Mesodermal cell (in vitro differentiated cells): ENCODE measurements around the gene ATG7.

Experiments
- H3K27ac ChIP-seq: 2 replicates; pipeline ENCODE4 v1.7.0; 2013; ENCODE audit warnings: mild to moderate bottlenecking, low read depth, low read length, moderate library complexity; ENCODE audit not compliant: severe bottlenecking
- H3K36me3 ChIP-seq: 2 replicates; pipeline ENCODE4 v1.7.1; 2013; ENCODE audit warnings: mild to moderate bottlenecking, low read length, moderate library complexity; ENCODE audit not compliant: control insufficient read depth, insufficient read depth
- H3K4me1 ChIP-seq: one replicate; pipeline ENCODE4 v1.7.1; 2013; ENCODE audit warnings: mild to moderate bottlenecking, low read length; ENCODE audit not compliant: insufficient read depth, control insufficient read depth, poor library complexity, severe bottlenecking
- H3K4me3 ChIP-seq: 2 replicates; pipeline ENCODE4 v1.7.0; 2013; ENCODE audit warnings: low read length, control low read depth, mild to moderate bottlenecking; ENCODE audit not compliant: insufficient read depth, poor library complexity, severe bottlenecking; ENCODE audit errors: extremely low read depth
- H3K9me3 ChIP-seq: 2 replicates; pipeline ENCODE4 v1.7.1; 2013; ENCODE audit warnings: mild to moderate bottlenecking, low read length, moderate library complexity; ENCODE audit not compliant: control insufficient read depth
- WGBS, 2 experiments: methylation state at CpG; one replicate each; pipeline ENCODE4 v1.1.5; 2013; ENCODE audit warnings: missing lambda C conversion rate in 2 of 2; ENCODE audit not compliant: insufficient coverage in 2 of 2; 5-methylcytosine and 5-hydroxymethylcytosine counted together

Gene ATG7

GRCh38 chr3:11602239-11602840, 330.1 kb downstream of the ATG7 start:
- H3K27ac ChIP-seq = peak overlapping the region; percentile 98
- 82% methylated on average over 6 of the region's 11 CpGs; no CpG with 5 or more reads in 1 of the 2 experiments for WGBS, 2 experiments
- peaks cover 11% of the 10 kb centered on the region for H3K9me3 ChIP-seq
- H3K36me3 ChIP-seq = peaks cover 58% of the 10 kb centered on the region
- H3K4me3 ChIP-seq = no peak overlapping the region
- H3K4me1 ChIP-seq = peaks cover 59% of the 10 kb centered on the region

DNA sequence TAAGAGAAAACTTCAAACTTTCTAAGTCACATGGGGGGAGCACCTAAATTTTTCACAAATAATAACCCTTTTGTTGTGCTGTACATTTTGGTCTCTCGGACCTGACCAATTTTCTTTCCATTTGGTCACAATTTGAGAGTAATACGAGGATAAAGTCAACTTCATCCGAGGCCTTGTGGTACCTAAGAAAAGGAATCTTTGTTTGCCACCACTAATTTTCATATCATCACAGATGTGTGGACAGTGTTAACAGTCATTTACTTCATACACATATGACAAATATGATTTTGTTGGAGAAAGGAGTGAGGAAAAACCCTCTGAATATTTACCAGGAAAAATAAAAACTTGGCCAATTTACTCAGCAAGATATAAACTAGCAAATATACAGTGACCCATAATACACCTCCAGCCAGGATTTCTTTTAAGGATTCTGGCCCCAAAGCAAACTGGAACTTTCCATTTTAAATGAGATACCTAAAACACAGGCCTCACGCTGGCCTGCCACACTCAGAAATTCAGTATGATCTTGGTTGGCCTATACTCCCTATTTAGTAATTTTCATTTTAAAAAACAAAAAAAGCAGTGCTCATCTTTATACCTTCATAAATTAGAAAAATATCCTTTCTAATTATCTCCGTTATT, 330.8 kb downstream of the ATG7 start:
- peaks cover 51% of the 10 kb centered on the region for H3K36me3 ChIP-seq
- peaks cover 4% of the 10 kb centered on the region for H3K9me3 ChIP-seq
- peak overlapping the region; percentile 98 for H3K27ac ChIP-seq
- H3K4me3 ChIP-seq = no peak overlapping the region
- peaks cover 63% of the 10 kb centered on the region for H3K4me1 ChIP-seq
- WGBS, 2 experiments = 90 to 95% methylated on average over 3 to 4 of the region's 5 CpGs

GRCh38 chr3:11603628-11604027, 331.4 kb downstream of the ATG7 start:
- 84 to 90% methylated on average over 6 to 8 of the region's 9 CpGs for WGBS, 2 experiments
- Histone ChIP-seq H3K9me3 (no peaks in the 10 kb centered on the region), H3K36me3 (peaks cover 45% of the 10 kb centered on the region), H3K27ac (peak overlapping the region; percentile 98), H3K4me1 (peaks cover 69% of the 10 kb centered on the region), H3K4me3 (no peak overlapping the region)

GRCh38 chr3:11604139-11604892, 332.1 kb downstream of the ATG7 start:
- Histone ChIP-seq H3K9me3 (no peaks in the 10 kb centered on the region), H3K4me3 (no peak overlapping the region), H3K27ac (peak overlapping the region; percentile 98), H3K4me1 (peaks cover 68% of the 10 kb centered on the region), H3K36me3 (peaks cover 38% of the 10 kb centered on the region)
- WGBS, 2 experiments = 74 to 75% methylated on average over 12 to 13 of the region's 15 CpGs

GRCh38 chr3:11605398-11605797, 333.2 kb downstream of the ATG7 start:
- Histone ChIP-seq H3K36me3 (peaks cover 34% of the 10 kb centered on the region), H3K4me1 (peaks cover 66% of the 10 kb centered on the region), H3K9me3 (no peaks in the 10 kb centered on the region), H3K4me3 (no peak overlapping the region), H3K27ac (peak overlapping the region; percentile 16)
- WGBS, 2 experiments = 73 to 88% methylated on average over 1 of the region's 1 CpG

GRCh38 chr3:11606090-11606784, 334.0 kb downstream of the ATG7 start:
- 90 to 94% methylated on average over 4 to 9 of the region's 11 CpGs for WGBS, 2 experiments
- H3K4me3 ChIP-seq = no peak overlapping the region
- H3K36me3 ChIP-seq = peaks cover 34% of the 10 kb centered on the region
- H3K4me1 ChIP-seq = peaks cover 68% of the 10 kb centered on the region
- no peaks in the 10 kb centered on the region for H3K9me3 ChIP-seq
- no peak overlapping the region for H3K27ac ChIP-seq

DNA sequence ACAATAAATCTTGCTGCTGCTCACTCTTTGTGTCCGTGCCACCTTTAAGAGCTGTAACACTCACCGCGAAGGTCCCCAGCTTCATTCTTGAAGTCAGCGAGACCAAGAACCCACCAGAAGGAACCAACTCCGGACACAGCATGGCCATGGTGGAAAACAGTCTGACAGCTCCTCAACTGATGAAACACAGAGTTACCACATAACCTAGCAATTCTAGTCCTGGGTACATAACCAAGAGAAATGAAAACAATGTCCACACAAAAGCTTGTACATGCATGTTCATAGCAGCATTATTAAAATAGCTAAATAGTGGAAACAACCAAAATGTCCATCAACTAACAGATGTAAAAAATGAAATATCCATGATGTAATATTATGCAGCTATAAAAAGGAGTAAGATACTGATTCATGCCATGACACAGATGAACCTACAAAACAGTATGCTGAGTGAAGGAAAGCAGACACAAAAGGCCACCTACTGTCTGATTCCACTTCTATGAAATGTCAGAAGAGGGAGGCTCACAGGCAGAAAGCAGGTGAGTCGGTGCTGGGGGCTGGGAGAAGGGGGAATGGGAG, 334.8 kb downstream of the ATG7 start:
- Histone ChIP-seq H3K9me3 (no peaks in the 10 kb centered on the region), H3K4me1 (peaks cover 68% of the 10 kb centered on the region), H3K36me3 (peaks cover 33% of the 10 kb centered on the region), H3K4me3 (no peak overlapping the region), H3K27ac (no peak overlapping the region)
- WGBS, 2 experiments = 94 to 96% methylated on average over 4 to 5 of the region's 6 CpGs
